ENCODE data around the gene IGF2R. TPM values are rescaled to one million over a fixed set of nuclear protein-coding genes. Genes with fewer than 3 reads are reported as not detected.

Gene IGF2R
- total RNA-seq, 1 donor from 2014 or later: 111 TPM

- DNase-seq (ENCODE audit: low spot score): no peak
Observed at GRCh38 chr6:160070427-160070826, 101.5 kb downstream of the IGF2R start.

- DNase-seq (ENCODE audit: low spot score): no peak
Observed at GRCh38 chr6:160070831-160071230, 101.9 kb downstream of the IGF2R start.

GRCh38 chr6:160071805-160072690 lies 103.2 kb downstream of the IGF2R start:
- DNase-seq (ENCODE audit: low spot score): no peak

GRCh38 chr6:160073272-160073671 lies 104.4 kb downstream of the IGF2R start:
- DNase-seq (ENCODE audit: low spot score): no peak

GRCh38 chr6:160076009-160076408 lies 107.1 kb downstream of the IGF2R start:
- no peak for DNase-seq (ENCODE audit: low spot score)

- no peak for DNase-seq (ENCODE audit: low spot score)
Observed at GRCh38 chr6:160077024-160077423, 108.1 kb downstream of the IGF2R start.

GRCh38 chr6:160077526-160077925 lies 108.6 kb downstream of the IGF2R start:
- no peak for DNase-seq (ENCODE audit: low spot score)

- DNase-seq (ENCODE audit: low spot score): no peak
Observed at GRCh38 chr6:160078883-160079685, 110.2 kb downstream of the IGF2R start.

- no peak for DNase-seq (ENCODE audit: low spot score)
Observed at GRCh38 chr6:160079686-160080043, 110.8 kb downstream of the IGF2R start.

GRCh38 chr6:160080097-160080496 lies 111.2 kb downstream of the IGF2R start:
- DNase-seq (ENCODE audit: low spot score): no peak

GRCh38 chr6:160081398-160081797 lies 112.5 kb downstream of the IGF2R start:
- no peak for DNase-seq (ENCODE audit: low spot score)

- no peak for DNase-seq (ENCODE audit: low spot score)
Observed at GRCh38 chr6:160082627-160083026, 113.7 kb downstream of the IGF2R start.

- no peak for DNase-seq (ENCODE audit: low spot score)
Observed at GRCh38 chr6:160084198-160084776, 115.4 kb downstream of the IGF2R start.

- DNase-seq (ENCODE audit: low spot score): no peak
Observed at GRCh38 chr6:160085226-160085625, 116.3 kb downstream of the IGF2R start.

GRCh38 chr6:160085713-160086505 lies 117.0 kb downstream of the IGF2R start:
- DNase-seq (ENCODE audit: low spot score): no peak

- no peak for DNase-seq (ENCODE audit: low spot score)
Observed at GRCh38 chr6:160086754-160087153, 117.9 kb downstream of the IGF2R start.

GRCh38 chr6:160088069-160088783 lies 119.3 kb downstream of the IGF2R start:
- no peak for DNase-seq (ENCODE audit: low spot score)

- no peak for DNase-seq (ENCODE audit: low spot score)
Observed at GRCh38 chr6:160088784-160089533, 120.1 kb downstream of the IGF2R start.

GRCh38 chr6:160089534-160089897 lies 120.6 kb downstream of the IGF2R start:
- no peak for DNase-seq (ENCODE audit: low spot score)

All from mesenteric fat pad (tissue), 1 donor.